Measurements from ENCODE around the gene RAB5B.

GRCh38 chr12:55978393-55978792, 4.5 kb downstream of the RAB5B start:
- TF ChIP-seq EZH2 (IDR thresholded peaks at IDR 0.05) = no peak
- no peak for TF ChIP-seq POLR2AphosphoS5 (IDR thresholded peaks at IDR 0.05; ENCODE audit: borderline replicate concordance, low read depth, low read length)
